Erythroblast (primary cell): ENCODE results near the gene FYN.

ENCODE experiments used
- GATA1 ChIP-seq: IDR thresholded peaks from 2 replicates; pipeline ENCODE4 v1.6.1; 2011; ENCODE audit warnings: low read depth, mild to moderate bottlenecking, control low read depth, low read length, moderate library complexity
- POLR2A ChIP-seq: IDR thresholded peaks from 2 replicates; pipeline ENCODE4 v1.6.1; 2011; ENCODE audit warnings: mild to moderate bottlenecking, low read length

DNA sequence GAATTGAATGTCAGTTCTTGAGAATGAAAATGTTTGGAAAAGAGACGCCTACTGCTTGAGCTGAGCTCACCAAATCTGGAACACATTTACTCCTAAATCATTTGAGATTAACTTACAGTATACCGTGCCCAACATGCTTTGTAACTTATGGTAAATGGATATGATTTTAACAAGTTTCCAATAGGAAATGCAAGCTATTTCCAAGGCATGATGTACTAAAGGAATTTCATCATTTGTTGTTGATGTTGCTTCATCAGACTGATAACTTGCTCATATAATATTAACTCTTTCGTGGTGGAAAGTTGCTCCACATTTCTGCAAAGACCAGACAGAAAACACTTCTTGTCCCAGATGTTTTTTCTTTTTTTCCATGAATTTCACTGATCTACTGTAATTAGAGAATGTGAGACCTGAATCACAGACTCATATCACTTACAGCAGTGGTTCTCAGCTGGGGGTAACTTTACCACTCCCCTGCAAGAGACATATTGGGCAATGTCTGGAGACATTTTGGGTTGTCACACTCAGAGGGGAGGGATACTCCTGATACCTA, 151.0 kb downstream of the FYN start:
- TF ChIP-seq POLR2A = no peak
- no peak for TF ChIP-seq GATA1
